Esophagus mucosa (tissue), 1 donor: ENCODE measurements around the gene COX8A. TPM values are rescaled to one million over a fixed set of nuclear protein-coding genes. Genes with fewer than 3 reads are reported as not detected.
"Not testable (repeated sequence)": the region's sequence is repeated elsewhere in the genome, so short reads cannot be mapped to it uniquely, and the experiment has no call there.

ENCODE experiments used
- ATAC-seq: fragments of 200-7000 bp; cut with Tn5 transposase; one replicate; pipeline ENCODE4 v1.9.1; 2020
- total RNA-seq: library from RNA; stranded (reverse); gene quantifications from one replicate; pipeline ENCODE4 v1.2.4, GENCODE V29; 2023
- donor health status: DM: yes; HTN: yes; CAD: no.

The COX8A gene
- 461 TPM for total RNA-seq

GRCh38 chr11:63974259-63975143, at the start of gene COX8A:
Gene COX8A (plus strand): TSS chr11:63974620. CDS start chr11:63974681, 61 bp downstream.
- peak; percentile 96 for ATAC-seq

GRCh38 chr11:63929616-63930015, 44.8 kb upstream of the COX8A start:
- no peak for ATAC-seq

GRCh38 chr11:63931045-63931444, 43.4 kb upstream of the COX8A start:
- no peak for ATAC-seq

- ATAC-seq: no peak
These were observed 42.5 kb upstream of the COX8A start for GRCh38 chr11:63931876-63932275.

DNA sequence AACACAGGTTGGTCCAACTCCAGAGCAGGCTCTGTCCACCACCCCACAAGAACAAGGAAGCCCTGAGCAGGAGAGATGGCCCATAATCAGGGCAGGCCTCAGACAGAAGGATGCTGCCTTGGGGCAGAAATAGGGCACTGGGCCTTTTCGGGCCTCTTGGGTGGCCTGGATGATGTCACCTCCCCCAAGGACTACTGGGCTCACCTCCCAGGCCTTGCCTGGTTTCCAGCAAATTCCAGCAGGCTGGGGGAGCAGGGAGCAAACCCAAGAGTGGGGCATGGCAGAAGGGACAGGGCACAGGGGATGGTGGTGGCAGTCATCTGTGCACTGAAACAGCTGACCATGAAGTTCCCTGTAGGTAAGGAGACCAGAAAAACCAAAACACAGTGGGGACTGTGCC, 41.0 kb upstream of the COX8A start:
- ATAC-seq: no peak

- peak; percentile 22 for ATAC-seq
These were observed 36.5 kb upstream of the COX8A start for GRCh38 chr11:63937713-63938478.

DNA sequence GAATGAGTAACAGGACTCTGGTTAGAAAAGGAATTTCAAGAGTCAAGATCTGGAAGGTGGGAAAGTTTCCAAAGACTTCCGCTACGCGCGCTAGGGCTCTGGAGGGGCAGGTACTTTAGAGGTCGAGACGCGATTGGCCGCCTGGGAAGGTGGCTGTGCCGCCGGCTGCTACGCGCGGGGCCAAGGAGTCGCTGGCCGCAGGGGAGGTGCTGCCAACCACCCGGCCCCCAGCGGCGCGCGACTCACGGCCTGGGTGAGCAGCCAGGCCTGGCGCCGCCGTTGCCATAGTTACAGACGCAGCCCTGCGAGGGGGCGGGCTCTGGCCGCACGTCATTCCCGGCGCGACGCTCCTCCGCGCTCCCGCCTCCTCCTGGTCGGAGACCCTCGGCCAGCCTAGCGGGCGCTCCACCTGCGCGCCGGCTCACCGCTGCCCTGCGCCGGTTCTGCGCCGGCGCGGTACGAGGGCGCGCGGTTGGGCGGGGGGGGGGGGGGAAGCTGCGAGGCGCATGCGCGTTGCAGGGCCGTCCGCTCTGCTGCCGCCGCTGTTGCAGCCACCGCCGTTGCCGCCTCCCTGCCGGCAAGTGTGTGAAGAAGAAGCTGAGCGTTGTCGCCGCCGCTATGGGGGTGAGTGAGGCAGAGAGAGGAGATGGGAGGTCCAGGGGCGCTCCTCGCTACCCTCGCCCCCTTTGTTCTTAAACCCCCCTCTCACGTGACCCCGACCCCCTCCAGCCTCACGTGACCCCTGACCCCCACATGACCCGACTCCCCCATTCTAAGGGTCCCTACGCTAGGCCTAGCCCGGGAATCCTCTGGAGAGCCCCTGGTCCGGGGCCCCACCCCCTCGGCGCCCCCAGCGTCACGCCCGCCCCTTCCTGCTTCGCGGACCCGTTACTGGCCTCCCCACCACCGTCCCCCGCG, 35.7 kb upstream of the COX8A start, which contains the start of gene NAA40:
Gene NAA40, plus strand, starts transcription at position 524 of the 918 bp plus-strand sequence. Its CDS starts 95 bp downstream, at position 619.
- peak; percentile 96 for ATAC-seq

DNA sequence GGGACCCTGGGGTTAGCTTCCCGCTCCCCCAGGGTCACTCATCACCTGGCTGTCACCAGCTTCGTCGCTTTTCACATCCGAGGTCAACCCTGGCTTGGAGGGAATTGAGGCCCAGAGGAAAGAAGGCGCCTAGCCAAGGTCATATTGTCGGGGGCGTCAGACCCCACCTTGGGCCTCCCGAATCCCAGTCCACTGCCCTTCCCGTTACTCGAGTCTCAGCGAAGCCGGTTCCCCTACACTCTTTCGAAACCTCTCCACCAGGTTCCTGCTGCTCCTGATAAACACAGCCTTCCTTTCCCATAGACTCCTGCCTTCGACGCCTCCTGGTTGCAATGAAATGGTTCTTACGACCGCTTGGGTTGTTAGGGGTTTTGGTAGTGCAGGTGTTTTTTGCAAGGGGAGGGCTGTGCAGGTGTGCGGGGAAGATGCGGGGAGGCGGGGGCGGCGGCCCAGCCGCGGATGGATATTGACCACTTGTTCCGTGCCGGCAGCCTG, 35.0 kb upstream of the COX8A start:
- no peak for ATAC-seq

DNA sequence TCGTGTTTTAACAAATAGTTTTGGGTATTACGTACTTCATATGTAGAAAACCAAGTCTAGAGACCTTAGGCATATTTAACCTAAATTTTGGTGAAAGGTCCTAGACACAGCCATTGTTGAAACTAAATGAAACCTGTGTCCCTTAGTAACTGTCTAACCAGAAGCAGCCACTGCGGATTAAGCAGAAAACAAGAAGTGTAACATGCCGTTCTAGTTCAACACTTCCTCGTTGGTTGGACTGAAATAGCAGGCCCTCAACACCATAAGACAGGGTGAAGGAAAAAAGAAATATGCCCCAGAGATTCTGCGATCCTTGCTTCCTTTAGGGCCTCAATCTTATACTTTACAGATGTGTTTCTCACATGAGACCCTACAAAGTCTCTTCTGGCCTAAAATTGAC, 33.6 kb upstream of the COX8A start:
- no peak for ATAC-seq

- ATAC-seq: no peak
These were observed 32.5 kb upstream of the COX8A start for GRCh38 chr11:63941901-63942300.

DNA sequence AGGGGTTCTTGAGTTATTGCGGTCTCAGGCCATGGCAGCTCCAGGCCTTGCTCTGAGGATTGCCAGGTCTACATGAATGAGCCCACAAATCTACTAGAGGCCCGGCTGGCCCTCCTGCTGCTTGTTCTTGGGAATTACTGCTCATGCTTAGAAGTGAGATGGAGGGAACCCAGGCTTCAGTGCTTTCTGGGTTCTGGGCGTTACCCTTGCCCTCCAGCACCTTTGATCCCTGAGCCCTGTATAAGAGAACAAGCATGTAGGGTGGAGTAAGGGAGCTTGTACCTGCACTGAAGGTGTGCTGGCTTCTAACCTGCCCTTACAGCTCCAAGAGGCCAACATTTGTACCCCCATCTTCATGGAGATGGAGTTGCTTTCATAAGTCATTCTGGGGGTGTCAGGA, 31.6 kb upstream of the COX8A start:
- ATAC-seq: no peak

- ATAC-seq: peak; percentile 31
These were observed 29.4 kb upstream of the COX8A start for GRCh38 chr11:63944987-63945386.

- ATAC-seq: peak; percentile 86
These were observed 28.8 kb upstream of the COX8A start for GRCh38 chr11:63945477-63946163.

GRCh38 chr11:63951779-63952536, 22.5 kb upstream of the COX8A start:
- ATAC-seq: peak; percentile 70

- ATAC-seq: peak; percentile 79
These were observed 21.9 kb upstream of the COX8A start for GRCh38 chr11:63952570-63952969.

DNA sequence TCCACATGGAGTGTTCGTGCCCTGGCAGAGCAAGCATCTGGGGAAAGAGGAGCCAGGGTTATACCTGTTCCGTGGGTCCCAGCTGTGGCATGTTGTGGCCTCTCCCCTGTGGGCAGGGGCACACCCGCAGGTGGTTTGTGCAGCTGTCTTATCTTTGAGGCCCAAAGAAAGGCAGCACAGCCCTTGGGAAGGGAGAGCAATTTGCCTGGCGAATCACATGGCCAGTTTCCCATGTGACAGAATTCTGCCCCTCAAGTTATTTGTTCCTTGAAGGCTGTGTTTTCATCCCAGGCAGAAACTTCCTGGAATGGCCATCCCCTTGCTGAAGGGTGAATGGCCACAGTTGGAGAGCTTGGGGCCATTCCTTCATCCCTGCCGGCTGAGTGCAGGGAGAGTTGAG, 16.4 kb upstream of the COX8A start:
- ATAC-seq: no peak

DNA sequence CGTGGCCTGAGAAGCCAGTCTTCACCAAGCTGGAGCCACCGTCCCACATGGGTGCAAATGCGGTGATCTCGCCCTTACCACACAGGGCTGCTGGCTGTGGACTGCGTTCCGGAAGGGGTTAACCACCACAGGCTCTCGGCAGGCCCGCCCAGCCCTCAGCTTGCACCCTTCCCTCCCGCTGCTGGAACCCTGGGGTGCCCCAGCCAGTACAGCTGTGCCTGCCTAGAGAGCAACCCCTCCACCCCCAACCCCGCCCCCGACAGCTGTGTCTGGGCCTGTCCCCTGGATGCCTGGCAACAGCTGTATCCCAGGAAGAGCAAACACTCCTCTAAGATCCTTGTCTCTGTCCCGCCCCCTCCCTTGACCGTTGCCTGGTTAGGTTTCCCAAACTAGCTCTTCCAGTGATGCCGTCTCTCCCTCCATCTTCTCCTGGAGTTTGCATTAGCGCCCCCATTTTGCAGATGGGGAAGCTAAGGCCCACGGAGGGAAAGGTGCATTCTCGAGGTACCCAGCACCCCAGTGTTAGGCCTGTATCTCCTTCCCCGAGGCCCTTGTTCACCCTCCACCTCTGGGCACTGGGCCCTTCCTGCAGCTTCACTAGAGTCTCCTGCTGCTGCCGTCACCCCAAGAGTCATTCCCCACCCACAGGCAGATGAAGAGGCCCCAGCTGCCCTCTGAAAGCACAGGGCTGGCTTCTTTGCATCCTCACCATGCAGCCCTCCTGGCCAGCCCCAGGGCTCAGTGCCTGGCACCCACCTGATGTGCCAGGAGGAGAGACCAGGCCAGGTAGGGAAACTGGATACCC, 12.6 kb upstream of the COX8A start:
- peak; percentile 85 for ATAC-seq

GRCh38 chr11:63963895-63964294, 10.5 kb upstream of the COX8A start:
- ATAC-seq: not testable (repeated sequence)

DNA sequence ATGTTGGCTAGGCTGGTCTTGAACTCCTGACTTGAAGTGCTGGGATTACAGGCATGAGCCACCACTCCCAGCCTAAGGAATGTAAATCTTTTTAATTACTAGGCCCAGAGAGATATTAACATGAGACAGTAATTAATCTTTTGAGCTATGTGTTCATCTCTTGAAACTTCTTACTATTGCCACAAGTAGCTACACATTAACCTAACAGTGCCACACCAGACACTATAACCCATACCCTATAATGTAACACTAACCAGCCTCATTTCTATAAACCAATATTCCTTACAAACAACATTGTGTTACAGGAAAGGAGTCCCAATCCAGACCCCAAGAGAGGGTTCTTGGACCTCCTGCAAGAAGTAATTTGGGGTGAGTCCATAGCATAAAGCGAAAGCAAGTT, 8.0 kb upstream of the COX8A start:
- no peak for ATAC-seq

DNA sequence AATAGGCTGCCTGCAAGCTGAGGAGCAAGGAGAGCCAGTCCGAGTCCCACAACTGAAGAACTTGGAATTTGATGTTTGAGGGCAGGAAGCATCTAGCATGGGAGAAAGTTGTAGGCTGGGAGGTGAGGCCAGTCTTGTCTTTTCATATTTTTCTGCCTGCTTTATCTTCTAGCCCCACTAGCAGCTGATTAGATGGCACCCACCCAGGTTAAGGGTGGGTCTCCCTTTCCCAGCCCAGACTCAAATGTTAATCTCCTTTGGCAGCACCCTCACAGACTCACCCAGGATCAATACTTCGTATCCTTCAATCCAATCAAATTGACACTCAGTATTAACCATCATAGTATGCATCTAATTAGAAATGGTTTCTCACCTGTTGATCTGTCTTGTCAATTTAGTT, 5.0 kb upstream of the COX8A start:
- ATAC-seq: no peak
